ENCODE results near the gene PNRC2.
"Not testable (repeated sequence)": the region's sequence is repeated elsewhere in the genome, so short reads cannot be mapped to it uniquely, and the experiment has no call there.

PNRC2 gene

GRCh38 chr1:23996700-23997229, 37.1 kb downstream of the PNRC2 start:
- DNase-seq, result peak; percentile 26

GRCh38 chr1:23997812-23998211, 38.2 kb downstream of the PNRC2 start:
- DNase-seq, result no peak

- no peak for DNase-seq
Measured at GRCh38 chr1:23999156-23999671, 39.6 kb downstream of the PNRC2 start.

GRCh38 chr1:24002695-24003094, 43.1 kb downstream of the PNRC2 start:
- no peak for DNase-seq

- DNase-seq, result peak; percentile 28
Measured at GRCh38 chr1:24003331-24003972, 43.8 kb downstream of the PNRC2 start.

- DNase-seq, result no peak
Measured at GRCh38 chr1:24004132-24004531, 44.5 kb downstream of the PNRC2 start.

- DNase-seq, result no peak
Measured at GRCh38 chr1:24005163-24005562, 45.5 kb downstream of the PNRC2 start.

- no peak for DNase-seq
Measured at GRCh38 chr1:24007079-24007478, 47.5 kb downstream of the PNRC2 start.

GRCh38 chr1:24008574-24009184, 49.1 kb downstream of the PNRC2 start:
- not testable (repeated sequence) for DNase-seq

- no peak for DNase-seq
Measured at GRCh38 chr1:24009406-24009805, 49.8 kb downstream of the PNRC2 start.

- DNase-seq, result no peak
Measured at GRCh38 chr1:24010650-24011049, 51.0 kb downstream of the PNRC2 start.

GRCh38 chr1:24012878-24013277, 53.2 kb downstream of the PNRC2 start:
- DNase-seq, result peak; percentile 44

Measured in NCI-H82 (cell line).